ENCODE measurements around the gene NOCT. TPM values are rescaled to one million over a fixed set of nuclear protein-coding genes. Genes with fewer than 3 reads are reported as not detected.

Gene NOCT
- total RNA-seq, 4 donors from 2014 or later = 3.1 to 17.1 (median 7.8) TPM

GRCh38 chr4:139025841-139026240 is 10.3 kb downstream of the NOCT start:
- TF ChIP-seq, protein P1, sequence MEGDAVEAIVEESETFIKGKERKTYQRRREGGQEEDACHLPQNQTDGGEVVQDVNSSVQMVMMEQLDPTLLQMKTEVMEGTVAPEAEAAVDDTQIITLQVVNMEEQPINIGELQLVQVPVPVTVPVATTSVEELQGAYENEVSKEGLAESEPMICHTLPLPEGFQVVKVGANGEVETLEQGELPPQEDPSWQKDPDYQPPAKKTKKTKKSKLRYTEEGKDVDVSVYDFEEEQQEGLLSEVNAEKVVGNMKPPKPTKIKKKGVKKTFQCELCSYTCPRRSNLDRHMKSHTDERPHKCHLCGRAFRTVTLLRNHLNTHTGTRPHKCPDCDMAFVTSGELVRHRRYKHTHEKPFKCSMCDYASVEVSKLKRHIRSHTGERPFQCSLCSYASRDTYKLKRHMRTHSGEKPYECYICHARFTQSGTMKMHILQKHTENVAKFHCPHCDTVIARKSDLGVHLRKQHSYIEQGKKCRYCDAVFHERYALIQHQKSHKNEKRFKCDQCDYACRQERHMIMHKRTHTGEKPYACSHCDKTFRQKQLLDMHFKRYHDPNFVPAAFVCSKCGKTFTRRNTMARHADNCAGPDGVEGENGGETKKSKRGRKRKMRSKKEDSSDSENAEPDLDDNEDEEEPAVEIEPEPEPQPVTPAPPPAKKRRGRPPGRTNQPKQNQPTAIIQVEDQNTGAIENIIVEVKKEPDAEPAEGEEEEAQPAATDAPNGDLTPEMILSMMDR (IDR thresholded peaks at IDR 0.05; ENCODE audit: low read depth) = no peak

DNA sequence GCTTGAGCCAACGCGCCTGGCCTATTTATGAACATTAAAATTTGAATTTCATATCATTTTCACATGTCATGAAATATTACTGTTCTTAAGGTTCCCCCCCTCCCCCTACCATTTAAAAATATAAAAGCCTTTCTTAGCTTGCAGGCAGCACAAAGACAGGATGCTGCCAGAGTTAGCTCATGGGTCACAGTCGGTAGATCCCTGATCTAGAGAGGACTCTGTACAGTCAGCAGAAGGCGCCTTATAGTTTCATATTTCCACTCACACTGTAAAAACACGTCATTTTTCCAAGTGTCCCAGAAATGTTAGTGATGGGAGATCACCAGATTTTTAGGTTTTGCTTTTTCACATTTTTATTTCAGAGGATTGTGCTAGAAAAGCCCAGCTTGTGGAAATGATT is 12.2 kb downstream of the NOCT start:
- TF ChIP-seq, protein P1 (IDR thresholded peaks at IDR 0.05; ENCODE audit: low read depth) = no peak

- TF ChIP-seq, protein P1 (IDR thresholded peaks at IDR 0.05; ENCODE audit: low read depth) = no peak
These were observed 12.6 kb downstream of the NOCT start for GRCh38 chr4:139028191-139028661.

GRCh38 chr4:139030614-139031235 is 15.1 kb downstream of the NOCT start:
- TF ChIP-seq, protein P1 (IDR thresholded peaks at IDR 0.05; ENCODE audit: low read depth) = no peak

DNA sequence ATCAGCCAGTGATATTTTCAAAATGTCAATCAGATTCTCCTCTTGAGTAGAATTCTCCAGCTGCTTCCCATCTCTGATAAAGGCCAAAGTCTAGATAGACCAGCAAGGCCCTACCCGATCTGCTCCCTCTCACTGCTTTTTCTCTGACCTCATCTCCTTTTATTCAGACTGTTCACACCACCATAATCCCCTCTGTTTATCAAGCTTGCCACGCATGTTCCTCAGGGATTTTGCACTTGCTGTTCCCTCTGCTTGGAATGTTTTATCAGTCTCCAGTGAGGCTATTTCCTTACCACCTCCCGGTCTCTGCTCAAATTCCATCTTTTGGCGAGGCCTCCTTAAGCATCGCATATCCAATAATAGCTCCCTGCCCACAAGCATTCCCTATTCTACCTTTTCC is 20.1 kb downstream of the NOCT start:
- TF ChIP-seq, protein P1 (IDR thresholded peaks at IDR 0.05; ENCODE audit: low read depth) = no peak

- TF ChIP-seq, protein P1 (IDR thresholded peaks at IDR 0.05; ENCODE audit: low read depth) = no peak
These were observed 21.3 kb downstream of the NOCT start for GRCh38 chr4:139036885-139037284.

- TF ChIP-seq, protein P1 (IDR thresholded peaks at IDR 0.05; ENCODE audit: low read depth) = no peak
These were observed 23.4 kb downstream of the NOCT start for GRCh38 chr4:139038874-139039443.

All from subcutaneous adipose tissue (tissue), 4 donors.